Measurements from ENCODE around the gene ELAC2.

Gene ELAC2

GRCh38 chr17:13014801-13015200 lies 3.0 kb downstream of the ELAC2 start:
- no peak for DNase-seq

GRCh38 chr17:13010959-13011358 lies 6.9 kb downstream of the ELAC2 start:
- DNase-seq: no peak

GRCh38 chr17:13008461-13008860 lies 9.4 kb downstream of the ELAC2 start:
- no peak for DNase-seq

- DNase-seq: no peak
These were observed 12.3 kb downstream of the ELAC2 start for GRCh38 chr17:13005530-13005929.

GRCh38 chr17:13004336-13004735 lies 13.5 kb downstream of the ELAC2 start:
- no peak for DNase-seq

GRCh38 chr17:13003927-13004326 lies 13.9 kb downstream of the ELAC2 start:
- DNase-seq: no peak

GRCh38 chr17:13003454-13003851 lies 14.4 kb downstream of the ELAC2 start:
- no peak for DNase-seq

GRCh38 chr17:13002761-13003453 lies 14.9 kb downstream of the ELAC2 start:
- peak; percentile 70 for DNase-seq

GRCh38 chr17:13001991-13002615 lies 15.7 kb downstream of the ELAC2 start:
- no peak for DNase-seq

- DNase-seq: no peak
These were observed 17.3 kb downstream of the ELAC2 start for GRCh38 chr17:13000561-13000960.

- DNase-seq: no peak
These were observed 19.0 kb downstream of the ELAC2 start for GRCh38 chr17:12998874-12999273.

- no peak for DNase-seq
These were observed 19.4 kb downstream of the ELAC2 start for GRCh38 chr17:12998461-12998860.

GRCh38 chr17:12996941-12997340 lies 20.9 kb downstream of the ELAC2 start:
- no peak for DNase-seq

GRCh38 chr17:12996357-12996756 lies 21.5 kb downstream of the ELAC2 start:
- DNase-seq: no peak

- DNase-seq: no peak
These were observed 21.9 kb downstream of the ELAC2 start for GRCh38 chr17:12995896-12996295.

GRCh38 chr17:12995106-12995895 lies 22.5 kb downstream of the ELAC2 start:
- DNase-seq: no peak

GRCh38 chr17:12994341-12995074 lies 23.3 kb downstream of the ELAC2 start:
- no peak for DNase-seq

- no peak for DNase-seq
These were observed 24.2 kb downstream of the ELAC2 start for GRCh38 chr17:12993631-12994030.

GRCh38 chr17:12992676-12993075 lies 25.2 kb downstream of the ELAC2 start:
- no peak for DNase-seq

- no peak for DNase-seq
These were observed 26.9 kb downstream of the ELAC2 start for GRCh38 chr17:12990926-12991325.

GRCh38 chr17:12990041-12990808 lies 27.6 kb downstream of the ELAC2 start:
- no peak for DNase-seq

GRCh38 chr17:12987120-12987519 lies 30.7 kb downstream of the ELAC2 start:
- DNase-seq: no peak

Measured in suppressor macrophage treated with lipopolysaccharide for 4 hours (primary cell).